Activated T-cell treated with anti-CD3 and anti-CD28 coated beads, Interleukin-2, amount 50 U/mL, for 72 hours (primary cell): Measurements from ENCODE around the gene PARD3B. TPM values are rescaled to one million over a fixed set of nuclear protein-coding genes. Genes with fewer than 3 reads are reported as not detected.

Experiments used
- ATAC-seq, 2 donors: fragments of 150-1000 bp; cut with Tn5 transposase; replicated peaks in 1 of 2; 2 replicates each; pipeline ENCODE4 v1.10.0; 2021; ENCODE audit warnings: moderate library complexity in 2 of 2, mild to moderate bottlenecking in 1 of 2
- DNase-seq, 2 donors: peaks; one replicate each; pipeline ENCODE4 v3.0.0; 2021 to 2022; ENCODE audit warnings: mixed read lengths in 1 of 2
- H3K27ac Mint-ChIP-seq: one replicate; pipeline ENCODE4 v1.8.0; 2022; ENCODE audit warnings: mild to moderate bottlenecking, moderate library complexity, mixed read lengths
- H3K27me3 Mint-ChIP-seq: one replicate; pipeline ENCODE4 v1.8.0; 2022; ENCODE audit warnings: low read depth, mixed read lengths
- H3K36me3 Mint-ChIP-seq, 2 donors: one replicate each; pipeline ENCODE4 v1.8.0; 2022; ENCODE audit warnings: mixed read lengths in 2 of 2, mild to moderate bottlenecking in 1 of 2; ENCODE audit not compliant: insufficient read depth in 2 of 2
- H3K4me1 Mint-ChIP-seq: one replicate; pipeline ENCODE4 v1.8.0; 2022; ENCODE audit warnings: low read depth, mixed read lengths
- H3K4me3 Mint-ChIP-seq, 2 donors: one replicate each; pipeline ENCODE4 v1.8.0; 2022; ENCODE audit warnings: mild to moderate bottlenecking in 2 of 2, mixed read lengths in 2 of 2, moderate library complexity in 2 of 2
- H3K9me3 Mint-ChIP-seq, 2 donors: one replicate each; pipeline ENCODE4 v1.8.0; 2022; ENCODE audit warnings: mixed read lengths in 2 of 2
- total RNA-seq, 2 donors: library from RNA; stranded (reverse); gene quantifications; one replicate each; pipeline ENCODE4 v1.2.3, GENCODE V29; 2022

Gene PARD3B
- total RNA-seq, 2 donors from 2014 or later, result 0.74 to 0.96 TPM

GRCh38 chr2:205386109-205386508 lies 840.8 kb downstream of the PARD3B start:
- ATAC-seq (no peak), DNase-seq (no peak)
- H3K27ac Mint-ChIP-seq, result no peak overlapping the region
- H3K9me3 Mint-ChIP-seq, result no peaks in the 10 kb centered on the region
- H3K27me3 Mint-ChIP-seq, result peaks cover 12% of the 10 kb centered on the region
- no peak overlapping the region for H3K4me3 Mint-ChIP-seq
- peaks cover 6% of the 10 kb centered on the region for H3K4me1 Mint-ChIP-seq
- no peaks in the 10 kb centered on the region for H3K36me3 Mint-ChIP-seq

- H3K36me3 Mint-ChIP-seq, result no peaks in the 10 kb centered on the region
- ATAC-seq, result no peak
- no peak for DNase-seq
- peaks cover 6% of the 10 kb centered on the region for H3K4me1 Mint-ChIP-seq
- H3K9me3 Mint-ChIP-seq, result no peaks in the 10 kb centered on the region
- H3K4me3 Mint-ChIP-seq, result no peak overlapping the region
- no peak overlapping the region for H3K27ac Mint-ChIP-seq
- H3K27me3 Mint-ChIP-seq, result peaks cover 12% of the 10 kb centered on the region
Measured at GRCh38 chr2:205387350-205388055, 842.2 kb downstream of the PARD3B start.

GRCh38 chr2:205390866-205391265 lies 845.6 kb downstream of the PARD3B start:
- Mint-ChIP-seq H3K9me3 (no peaks in the 10 kb centered on the region), H3K27ac (no peak overlapping the region), H3K36me3 (no peaks in the 10 kb centered on the region), H3K27me3 (peaks cover 12% of the 10 kb centered on the region), H3K4me3 (no peak overlapping the region), H3K4me1 (no peaks in the 10 kb centered on the region)
- DNase-seq (no peak), ATAC-seq (no peak)

GRCh38 chr2:205401511-205401910 lies 856.2 kb downstream of the PARD3B start:
- ATAC-seq (no peak), DNase-seq (no peak)
- no peak overlapping the region for H3K4me3 Mint-ChIP-seq
- H3K27ac Mint-ChIP-seq, result no peak overlapping the region
- no peaks in the 10 kb centered on the region for H3K36me3 Mint-ChIP-seq
- peaks cover 5% of the 10 kb centered on the region for H3K4me1 Mint-ChIP-seq
- H3K9me3 Mint-ChIP-seq, result no peaks in the 10 kb centered on the region
- H3K27me3 Mint-ChIP-seq, result no peaks in the 10 kb centered on the region

- Mint-ChIP-seq H3K4me1 (peaks cover 5% of the 10 kb centered on the region), H3K27me3 (no peaks in the 10 kb centered on the region), H3K36me3 (no peaks in the 10 kb centered on the region), H3K9me3 (no peaks in the 10 kb centered on the region), H3K4me3 (no peak overlapping the region), H3K27ac (no peak overlapping the region)
- ATAC-seq (no peak), DNase-seq (no peak)
Measured at GRCh38 chr2:205402011-205402410, 856.7 kb downstream of the PARD3B start.

GRCh38 chr2:205403244-205403825 lies 858.1 kb downstream of the PARD3B start:
- no peak for ATAC-seq
- H3K4me1 Mint-ChIP-seq, result peaks cover 5% of the 10 kb centered on the region
- no peak for DNase-seq
- H3K36me3 Mint-ChIP-seq, result no peaks in the 10 kb centered on the region
- H3K4me3 Mint-ChIP-seq, result no peak overlapping the region
- no peak overlapping the region for H3K27ac Mint-ChIP-seq
- H3K9me3 Mint-ChIP-seq, result no peaks in the 10 kb centered on the region
- H3K27me3 Mint-ChIP-seq, result no peaks in the 10 kb centered on the region

GRCh38 chr2:205405194-205405593 lies 859.9 kb downstream of the PARD3B start:
- no peak overlapping the region for H3K4me3 Mint-ChIP-seq
- DNase-seq (no peak), ATAC-seq (peak; percentile 30 to 40)
- H3K4me1 Mint-ChIP-seq, result peaks cover 5% of the 10 kb centered on the region
- no peaks in the 10 kb centered on the region for H3K36me3 Mint-ChIP-seq
- no peaks in the 10 kb centered on the region for H3K9me3 Mint-ChIP-seq
- no peak overlapping the region for H3K27ac Mint-ChIP-seq
- no peaks in the 10 kb centered on the region for H3K27me3 Mint-ChIP-seq

- H3K27me3 Mint-ChIP-seq, result no peaks in the 10 kb centered on the region
- H3K27ac Mint-ChIP-seq, result no peak overlapping the region
- H3K4me3 Mint-ChIP-seq, result no peak overlapping the region
- no peaks in the 10 kb centered on the region for H3K9me3 Mint-ChIP-seq
- H3K36me3 Mint-ChIP-seq, result no peaks in the 10 kb centered on the region
- H3K4me1 Mint-ChIP-seq, result peaks cover 5% of the 10 kb centered on the region
- ATAC-seq, result no peak
- DNase-seq, result no peak
Measured at GRCh38 chr2:205405752-205406151, 860.5 kb downstream of the PARD3B start.

- Mint-ChIP-seq H3K9me3 (no peaks in the 10 kb centered on the region), H3K27me3 (no peaks in the 10 kb centered on the region), H3K4me1 (peaks cover 5% of the 10 kb centered on the region), H3K27ac (no peak overlapping the region), H3K4me3 (no peak overlapping the region), H3K36me3 (no peaks in the 10 kb centered on the region)
- ATAC-seq (no peak), DNase-seq (no peak)
Measured at GRCh38 chr2:205407984-205408383, 862.7 kb downstream of the PARD3B start.

GRCh38 chr2:205408696-205409095 lies 863.4 kb downstream of the PARD3B start:
- no peak for DNase-seq
- peaks cover 5% of the 10 kb centered on the region for H3K4me1 Mint-ChIP-seq
- no peaks in the 10 kb centered on the region for H3K9me3 Mint-ChIP-seq
- no peak overlapping the region for H3K27ac Mint-ChIP-seq
- H3K27me3 Mint-ChIP-seq, result no peaks in the 10 kb centered on the region
- ATAC-seq, result no peak
- no peak overlapping the region for H3K4me3 Mint-ChIP-seq
- no peaks in the 10 kb centered on the region for H3K36me3 Mint-ChIP-seq

- DNase-seq (no peak), ATAC-seq (no peak)
- Mint-ChIP-seq H3K9me3 (no peaks in the 10 kb centered on the region), H3K27me3 (no peaks in the 10 kb centered on the region), H3K36me3 (no peaks in the 10 kb centered on the region), H3K27ac (no peak overlapping the region), H3K4me1 (peaks cover 5% of the 10 kb centered on the region), H3K4me3 (no peak overlapping the region)
Measured at GRCh38 chr2:205409411-205409810, 864.1 kb downstream of the PARD3B start.

- H3K36me3 Mint-ChIP-seq, result no peaks in the 10 kb centered on the region
Measured at GRCh38 chr2:205411558-205411957, 866.3 kb downstream of the PARD3B start.

GRCh38 chr2:205424326-205424725 lies 879.1 kb downstream of the PARD3B start:
- H3K27ac Mint-ChIP-seq, result no peak overlapping the region
- ATAC-seq (no peak), DNase-seq (no peak)
- peaks cover 4 to 6% of the 10 kb centered on the region in 2 donors for H3K9me3 Mint-ChIP-seq
- no peaks in the 10 kb centered on the region for H3K4me1 Mint-ChIP-seq
- no peaks in the 10 kb centered on the region for H3K36me3 Mint-ChIP-seq
- no peak overlapping the region for H3K4me3 Mint-ChIP-seq
- no peaks in the 10 kb centered on the region for H3K27me3 Mint-ChIP-seq

More at GRCh38 chr2:205411558-205411957, 866.3 kb downstream of the PARD3B start:
- Mint-ChIP-seq H3K27me3 (no peaks in the 10 kb centered on the region), H3K4me3 (no peak overlapping the region), H3K4me1 (no peaks in the 10 kb centered on the region), H3K9me3 (no peaks in the 10 kb centered on the region), H3K27ac (no peak overlapping the region)
- ATAC-seq (no peak), DNase-seq (no peak)

GRCh38 chr2:205425102-205425501 lies 879.8 kb downstream of the PARD3B start:
- H3K4me3 Mint-ChIP-seq, result no peak overlapping the region
- H3K9me3 Mint-ChIP-seq, result peaks cover 4 to 6% of the 10 kb centered on the region in 2 donors
- no peak for DNase-seq
- H3K27me3 Mint-ChIP-seq, result no peaks in the 10 kb centered on the region
- no peaks in the 10 kb centered on the region for H3K4me1 Mint-ChIP-seq
- no peak for ATAC-seq
- H3K36me3 Mint-ChIP-seq, result no peaks in the 10 kb centered on the region
- H3K27ac Mint-ChIP-seq, result no peak overlapping the region
